ENCODE data around the gene DOCK7.

- TF ChIP-seq POLR2AphosphoS5 (IDR thresholded peaks at IDR 0.05; ENCODE audit: low read depth, low read length) (no peak), CHD2 (IDR thresholded peaks at IDR 0.05; ENCODE audit: low read length) (no peak), POLR2A (IDR thresholded peaks at IDR 0.05; ENCODE audit: control extremely low read depth in 1 of 2, low read depth in 2 of 2, low read length in 2 of 2) (no peak), BCL11A (IDR thresholded peaks at IDR 0.05; ENCODE audit: low read depth in 2 of 2, low read length in 2 of 2) (no peak), HDAC2 (IDR thresholded peaks at IDR 0.05; ENCODE audit: borderline replicate concordance in 1 of 2, low read depth in 2 of 2, low read length in 2 of 2) (no peak), FOSL1 (IDR thresholded peaks at IDR 0.05; ENCODE audit: insufficient read depth, low read depth, low read length) (no peak), USF2 (IDR thresholded peaks at IDR 0.05; ENCODE audit: low read length) (no peak), GABPA (IDR thresholded peaks at IDR 0.05; ENCODE audit: borderline replicate concordance, insufficient read depth, low read length) (no peak), EZH2 (IDR thresholded peaks at IDR 0.05; ENCODE audit: low read depth, low read length, severe bottlenecking) (no peak), KDM5A (IDR thresholded peaks at IDR 0.05; ENCODE audit: low read length) (no peak), NRF1 (IDR thresholded peaks at IDR 0.05; ENCODE audit: low read depth, low read length) (no peak), TCF12 (IDR thresholded peaks at IDR 0.05; ENCODE audit: low read depth, low read length) (no peak)
- TF ChIP-seq, protein P1, sequence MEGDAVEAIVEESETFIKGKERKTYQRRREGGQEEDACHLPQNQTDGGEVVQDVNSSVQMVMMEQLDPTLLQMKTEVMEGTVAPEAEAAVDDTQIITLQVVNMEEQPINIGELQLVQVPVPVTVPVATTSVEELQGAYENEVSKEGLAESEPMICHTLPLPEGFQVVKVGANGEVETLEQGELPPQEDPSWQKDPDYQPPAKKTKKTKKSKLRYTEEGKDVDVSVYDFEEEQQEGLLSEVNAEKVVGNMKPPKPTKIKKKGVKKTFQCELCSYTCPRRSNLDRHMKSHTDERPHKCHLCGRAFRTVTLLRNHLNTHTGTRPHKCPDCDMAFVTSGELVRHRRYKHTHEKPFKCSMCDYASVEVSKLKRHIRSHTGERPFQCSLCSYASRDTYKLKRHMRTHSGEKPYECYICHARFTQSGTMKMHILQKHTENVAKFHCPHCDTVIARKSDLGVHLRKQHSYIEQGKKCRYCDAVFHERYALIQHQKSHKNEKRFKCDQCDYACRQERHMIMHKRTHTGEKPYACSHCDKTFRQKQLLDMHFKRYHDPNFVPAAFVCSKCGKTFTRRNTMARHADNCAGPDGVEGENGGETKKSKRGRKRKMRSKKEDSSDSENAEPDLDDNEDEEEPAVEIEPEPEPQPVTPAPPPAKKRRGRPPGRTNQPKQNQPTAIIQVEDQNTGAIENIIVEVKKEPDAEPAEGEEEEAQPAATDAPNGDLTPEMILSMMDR (IDR thresholded peaks at IDR 0.05; ENCODE audit: control extremely low read depth in 1 of 3, insufficient read depth in 1 of 3, low read depth in 1 of 3, low read length in 3 of 3) = no peak
These were observed 175.2 kb downstream of the DOCK7 start for GRCh38 chr1:62513013-62513412.

Data from H1 (cell line).